OCI-LY7 (cell line): ENCODE measurements around the gene IL15RA. TPM values are rescaled to one million over a fixed set of nuclear protein-coding genes. Genes with fewer than 3 reads are reported as not detected.

ENCODE experiments used
- Bru-seq: library from RNA; stranded (reverse); fragments of 400-500 nt; gene quantifications from one replicate; lab custom pipeline; 2021; lab: Mats Ljungman, UMichigan
- BruChase-seq, 2 experiments: library from RNA; stranded (reverse); fragments of 400-500 nt; gene quantifications; one replicate each; lab custom pipeline; 2021; lab: Mats Ljungman, UMichigan
- BruUV-seq: library from RNA; stranded (reverse); fragments of 400-500 nt; replicated peaks from 2 replicates; lab custom pipeline; 2021; lab: Mats Ljungman, UMichigan
- CTCF ChIA-PET: fragments of 300-600 bp; sonication (Branson Sonifier 250); formaldehyde crosslinking; loops from one replicate; lab custom pipeline; 2022; ENCODE audit warnings: antibody characterized with exemption; ENCODE audit not compliant: unreplicated experiment; lab: Charles Lee
- POLR2A ChIA-PET: fragments of 300-600 bp; sonication (Branson Sonifier 250); formaldehyde crosslinking; loops from one replicate; lab custom pipeline; 2022; ENCODE audit warnings: antibody characterized with exemption; lab: Charles Lee
- DNase-seq: peaks from one replicate; pipeline ENCODE4 v3.0.0-alpha.2; 2015; ENCODE audit warnings: low spot score
- H2AFZ ChIP-seq: fragments of 200-600 bp; sonication (generic), shearing (Covaris generic); 2 replicates; pipeline ENCODE4 v1.6.1; 2014; ENCODE audit warnings: mild to moderate bottlenecking, antibody characterized with exemption, low read length, moderate library complexity
- H3K27ac ChIP-seq: fragments of 200-600 bp; sonication (generic); 2 replicates; pipeline ENCODE4 v1.5.1; 2014; ENCODE audit warnings: mixed run types, low read depth, mild to moderate bottlenecking, moderate library complexity, low read length, inconsistent platforms; ENCODE audit not compliant: poor library complexity, severe bottlenecking
- H3K36me3 ChIP-seq: fragments of 200-600 bp; sonication (generic); 2 replicates; pipeline ENCODE4 v1.6.1; 2014; ENCODE audit warnings: mild to moderate bottlenecking, antibody characterized with exemption, low read length, moderate library complexity, mixed read lengths; ENCODE audit not compliant: insufficient read depth
- H3K4me1 ChIP-seq: fragments of 200-600 bp; sonication (generic); 2 replicates; pipeline ENCODE4 v1.5.1; 2014; ENCODE audit warnings: mild to moderate bottlenecking, low read length; ENCODE audit not compliant: insufficient read depth, poor library complexity, severe bottlenecking
- H3K4me2 ChIP-seq: fragments of 200-600 bp; sonication (generic); 2 replicates; pipeline ENCODE4 v1.6.1; 2014; ENCODE audit warnings: mild to moderate bottlenecking, low read length
- H3K4me3 ChIP-seq: fragments of 200-600 bp; sonication (generic); 2 replicates; pipeline ENCODE4 v1.5.1; 2014; ENCODE audit warnings: mild to moderate bottlenecking, low read depth, low read length; ENCODE audit not compliant: poor library complexity, severe bottlenecking
- H3K79me2 ChIP-seq: fragments of 200-600 bp; sonication (generic); 2 replicates; pipeline ENCODE4 v1.6.1; 2016; ENCODE audit warnings: low read depth, mild to moderate bottlenecking, low read length, moderate library complexity, mixed read lengths; ENCODE audit not compliant: insufficient read depth
- H3K9me2 ChIP-seq: fragments of 200-600 bp; sonication (generic); 2 replicates; pipeline ENCODE4 v1.6.1; 2016; ENCODE audit warnings: mild to moderate bottlenecking, low read length, mixed read lengths; ENCODE audit not compliant: insufficient read depth
- H3K9me3 ChIP-seq: fragments of 200-600 bp; sonication (generic); 2 replicates; pipeline ENCODE4 v1.6.1; 2014; ENCODE audit warnings: mild to moderate bottlenecking, mixed run types, low read length, mixed read lengths
- H4K20me1 ChIP-seq: fragments of 200-600 bp; sonication (generic); 2 replicates; pipeline ENCODE4 v1.6.1; 2014; ENCODE audit warnings: mild to moderate bottlenecking, antibody characterized with exemption, low read length, moderate library complexity, mixed read lengths; ENCODE audit not compliant: insufficient read depth
- EZH2phosphoT487 ChIP-seq: fragments of 200-600 bp; sonication (generic); IDR thresholded peaks from 2 replicates; pipeline ENCODE4 v1.6.1; 2018; ENCODE audit warnings: low read depth, borderline replicate concordance, mild to moderate bottlenecking, mixed run types, antibody characterized with exemption, low read length, moderate library complexity, mixed read lengths
- intact Hi-C: fragments of 100-400 bp; cut with micrococcal nuclease; formaldehyde crosslinking; loops from one replicate; pipeline ENCODE4 v1.10.0; 2022; ENCODE audit not compliant: unreplicated experiment
- long read RNA-seq: library from polyadenylated mRNA; stranded (forward); transcript quantifications from one replicate; pipeline ENCODE4 v2.0.0, GENCODE V29; 2022
- total RNA-seq, 2 experiments: library from RNA; depleted of rRNA in 1 of 2; stranded (reverse); fragments of >200 nt in 1 of 2; shearing (Covaris generic) in 1 of 2; gene quantifications; 2 replicates each; pipeline ENCODE4 v1.2.3, GENCODE V29; 2014 to 2022
- TF ChIP-seq, protein P1 (sequence below): fragments of 200-600 bp; sonication (generic); conservative IDR thresholded peaks from 2 replicates; pipeline ENCODE4 v1.5.1; 2014; ENCODE audit warnings: mild to moderate bottlenecking, antibody characterized with exemption, low read length, moderate library complexity, mixed read lengths

Gene IL15RA, protein sequence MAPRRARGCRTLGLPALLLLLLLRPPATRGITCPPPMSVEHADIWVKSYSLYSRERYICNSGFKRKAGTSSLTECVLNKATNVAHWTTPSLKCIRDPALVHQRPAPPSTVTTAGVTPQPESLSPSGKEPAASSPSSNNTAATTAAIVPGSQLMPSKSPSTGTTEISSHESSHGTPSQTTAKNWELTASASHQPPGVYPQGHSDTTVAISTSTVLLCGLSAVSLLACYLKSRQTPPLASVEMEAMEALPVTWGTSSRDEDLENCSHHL
- 5.5 and 14.5 TPM in 2 replicates for total RNA-seq (2014; rRNA removed; shearing (Covaris generic))
- 5.9 and 7.6 TPM in 2 replicates for total RNA-seq (2022)
- Bru-seq, nascent RNA: percentile 45 among the genes with signal in this experiment
- BruChase-seq, experiment 1, labeled RNA remaining after a 6-hour chase: percentile 43 among the genes with signal in this experiment
- percentile 40 among the genes with signal in this experiment for BruChase-seq, experiment 2, labeled RNA remaining after a 2-hour chase
- long read RNA-seq, partial matches to known transcripts: 2 of 9 reads
- long read RNA-seq, other reads (novel, unspliced or antisense): 3 of 9 reads

DNA sequence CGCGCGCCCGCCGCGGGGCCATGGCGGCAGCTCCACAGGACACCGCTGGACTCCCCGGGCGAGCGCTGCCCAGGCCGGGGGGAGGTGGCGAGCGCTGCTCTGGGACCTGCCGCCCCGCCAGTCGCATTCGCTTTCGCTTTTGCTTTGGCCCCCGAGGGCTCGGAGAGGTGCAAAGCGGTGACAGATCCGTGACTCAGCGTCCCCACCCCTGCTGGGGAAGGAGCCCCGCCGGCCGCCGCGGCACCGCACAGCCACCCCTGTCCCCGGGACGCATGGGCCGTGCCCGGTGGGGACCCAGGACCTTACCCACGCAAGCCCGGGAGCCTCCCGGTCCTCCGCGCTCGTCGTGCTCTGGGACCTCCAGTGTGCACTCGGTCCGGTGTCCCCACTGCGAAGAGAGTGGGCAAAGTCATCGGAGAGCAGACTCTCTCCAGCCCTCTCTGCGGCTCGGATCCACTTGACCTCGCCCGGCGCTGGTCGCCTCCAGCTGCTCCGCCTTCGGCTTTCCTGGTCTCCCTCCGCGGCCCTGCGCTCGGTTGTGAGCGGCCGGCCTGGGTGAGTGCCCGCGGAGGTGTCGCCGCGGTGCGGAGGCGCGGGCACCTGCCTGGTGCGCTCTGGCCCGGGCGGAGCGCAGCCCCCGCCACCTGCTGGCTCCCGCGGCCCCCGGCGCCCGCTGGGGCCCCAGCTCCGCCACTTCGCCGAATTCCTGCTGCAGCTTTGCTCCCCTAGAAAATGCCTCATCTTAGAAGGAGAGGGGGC is at the start of gene IL15RA:
TSS of gene IL15RA (minus strand) at position 73 of the 759 bp plus-strand sequence. CDS start at position 22, 51 bp downstream.
- intact Hi-C loops: loop anchor here (2.0 to 5.0 kb wide), 2 partner anchors 87 to 530 kb away; partner anchors contain the start of gene FBH1
- Histone ChIP-seq H3K4me3 (peak within 1 kb of the TSS; percentile 89), H3K9me2 (no peaks in the 10 kb centered on the region), H4K20me1 (no peaks in the 10 kb centered on the region), H3K36me3 (no peaks in the 10 kb centered on the region), H3K4me1 (peaks cover 19% of the 10 kb centered on the region), H2AFZ (peak within 1 kb of the TSS; percentile 79), H3K27ac (peak within 1 kb of the TSS; percentile 33), H3K9me3 (no peaks in the 10 kb centered on the region), H3K4me2 (peak within 1 kb of the TSS; percentile 87), H3K79me2 (no peaks in the 10 kb centered on the region)
- ChIA-PET POLR2A (interaction anchor here (0.8 to 2.8 kb wide), 4 partner anchors 10 to 71 kb away, joined by 3 to 13 read pairs (median 4); no protein-coding TSS in a partner anchor), CTCF (interaction anchor here (0.6 to 0.7 kb wide), 2 partner anchors 352 to 372 kb away, joined by 3 read pairs; no protein-coding TSS in a partner anchor)
- TF ChIP-seq, protein P1, sequence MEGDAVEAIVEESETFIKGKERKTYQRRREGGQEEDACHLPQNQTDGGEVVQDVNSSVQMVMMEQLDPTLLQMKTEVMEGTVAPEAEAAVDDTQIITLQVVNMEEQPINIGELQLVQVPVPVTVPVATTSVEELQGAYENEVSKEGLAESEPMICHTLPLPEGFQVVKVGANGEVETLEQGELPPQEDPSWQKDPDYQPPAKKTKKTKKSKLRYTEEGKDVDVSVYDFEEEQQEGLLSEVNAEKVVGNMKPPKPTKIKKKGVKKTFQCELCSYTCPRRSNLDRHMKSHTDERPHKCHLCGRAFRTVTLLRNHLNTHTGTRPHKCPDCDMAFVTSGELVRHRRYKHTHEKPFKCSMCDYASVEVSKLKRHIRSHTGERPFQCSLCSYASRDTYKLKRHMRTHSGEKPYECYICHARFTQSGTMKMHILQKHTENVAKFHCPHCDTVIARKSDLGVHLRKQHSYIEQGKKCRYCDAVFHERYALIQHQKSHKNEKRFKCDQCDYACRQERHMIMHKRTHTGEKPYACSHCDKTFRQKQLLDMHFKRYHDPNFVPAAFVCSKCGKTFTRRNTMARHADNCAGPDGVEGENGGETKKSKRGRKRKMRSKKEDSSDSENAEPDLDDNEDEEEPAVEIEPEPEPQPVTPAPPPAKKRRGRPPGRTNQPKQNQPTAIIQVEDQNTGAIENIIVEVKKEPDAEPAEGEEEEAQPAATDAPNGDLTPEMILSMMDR: peak; percentile 58
- TF ChIP-seq EZH2phosphoT487: no peak
- no TSS peak for BruUV-seq
- peak; percentile 81 for DNase-seq

DNA sequence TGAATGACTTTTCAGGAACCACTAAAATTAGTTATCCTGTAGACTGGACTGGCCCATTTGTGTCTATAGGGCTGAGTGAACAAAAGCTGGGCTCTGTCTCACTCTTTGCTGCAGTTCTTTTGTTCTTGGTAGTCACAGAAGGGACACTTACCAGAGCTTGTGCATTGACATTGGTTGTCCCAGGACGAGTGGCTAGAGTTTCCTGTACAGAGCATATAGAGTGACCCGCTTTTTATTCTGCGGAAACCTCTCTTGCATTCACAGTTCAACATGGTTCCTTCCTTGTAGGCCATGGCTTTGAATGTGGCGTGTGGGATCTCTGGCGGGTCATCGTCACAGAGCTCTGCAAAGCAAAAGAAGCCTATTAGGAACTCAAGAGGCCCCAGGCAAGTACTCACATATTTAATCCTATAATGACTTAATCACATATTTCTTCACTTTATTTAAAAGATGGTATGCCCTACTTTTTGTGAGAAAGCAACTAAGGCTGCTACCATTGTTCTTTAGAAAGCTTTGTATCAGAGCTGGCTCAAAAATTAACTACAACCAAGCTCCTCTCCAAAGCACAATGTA is 48.4 kb upstream of the IL15RA start:
- ChIA-PET POLR2A (interaction anchor here (0.6 to 0.8 kb wide), 2 partner anchors 16 to 182 kb away, joined by 3 read pairs; no protein-coding TSS in a partner anchor), CTCF (no interaction called here)
- Histone ChIP-seq H3K4me3 (no peak overlapping the region), H3K9me3 (peaks cover 10% of the 10 kb centered on the region), H3K4me1 (no peaks in the 10 kb centered on the region), H3K27ac (no peak overlapping the region), H3K4me2 (no peak overlapping the region), H2AFZ (no peak overlapping the region), H3K36me3 (peaks cover 62% of the 10 kb centered on the region), H4K20me1 (no peaks in the 10 kb centered on the region), H3K9me2 (no peaks in the 10 kb centered on the region), H3K79me2 (no peaks in the 10 kb centered on the region)
- intact Hi-C loops: no loop called here
- TF ChIP-seq, protein P1: no peak
- no peak for TF ChIP-seq EZH2phosphoT487
- no peak for DNase-seq
- no TSS peak for BruUV-seq
